Retina (tissue), 1 donor: Measurements from ENCODE around the gene ALDH1L2.

Source experiments
- DNase-seq: peaks from one replicate; pipeline ENCODE4 v3.0.0-alpha.2; 2016

The ALDH1L2 gene

GRCh38 chr12:104975587-104976343 lies 108.5 kb downstream of the ALDH1L2 start:
- DNase-seq, result no peak

GRCh38 chr12:104974626-104975290 lies 109.5 kb downstream of the ALDH1L2 start:
- DNase-seq, result no peak

GRCh38 chr12:104973250-104973649 lies 111.0 kb downstream of the ALDH1L2 start:
- no peak for DNase-seq

GRCh38 chr12:104971306-104971705 lies 113.0 kb downstream of the ALDH1L2 start:
- no peak for DNase-seq
